GM18870 (cell line): Measurements from ENCODE around the gene TOX2.
"Not testable (repeated sequence)": the region's sequence is repeated elsewhere in the genome, so short reads cannot be mapped to it uniquely, and the experiment has no call there.

Experiments used
- ATAC-seq: cut with Tn5 transposase; IDR thresholded peaks from one replicate; pipeline ENCODE4 v1.9.1; 2021; ENCODE audit warnings: moderate library complexity; ENCODE audit not compliant: unreplicated experiment

TOX2 gene

DNA sequence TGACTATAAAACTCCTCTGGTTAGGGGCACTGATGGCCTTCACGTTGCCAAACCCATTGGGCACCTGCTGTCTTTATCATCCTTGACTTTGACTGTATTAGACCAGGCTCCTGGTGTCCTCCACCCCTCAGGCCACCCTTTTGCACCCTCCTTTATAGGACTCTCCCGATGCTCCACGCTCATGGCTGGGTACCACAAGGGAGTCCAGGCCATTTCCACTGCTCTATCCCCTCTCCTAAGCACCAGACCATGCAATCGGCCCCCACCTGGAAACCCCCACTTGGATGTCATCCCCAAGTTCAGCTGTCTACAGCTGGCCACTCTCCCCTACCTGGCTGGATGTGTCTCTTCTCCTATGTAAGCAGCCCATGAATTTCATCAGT is 115.2 kb downstream of the TOX2 start:
- ATAC-seq: no peak

DNA sequence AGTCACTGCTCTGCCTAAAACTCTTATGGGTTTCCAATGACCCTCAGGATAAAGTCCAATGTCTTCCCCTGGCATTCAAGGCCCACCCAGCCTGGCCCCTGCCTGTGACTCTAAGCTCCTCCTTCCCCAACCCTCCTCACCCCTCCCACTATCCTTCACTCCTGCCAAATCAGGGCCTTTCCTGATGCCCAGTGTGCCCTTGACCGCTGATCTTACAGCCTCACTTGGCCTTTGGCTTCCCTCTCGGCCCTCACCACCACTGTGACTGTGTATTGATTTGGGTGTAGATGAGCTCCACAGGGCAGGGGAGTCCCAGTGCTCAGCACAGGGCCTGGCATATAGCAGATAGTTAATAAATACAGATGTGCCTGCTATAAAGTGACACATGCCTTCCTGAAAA is 115.7 kb downstream of the TOX2 start:
- no peak for ATAC-seq

GRCh38 chr20:44031001-44031574 is 116.4 kb downstream of the TOX2 start:
- ATAC-seq: no peak

- ATAC-seq: no peak
Measured at GRCh38 chr20:44031781-44032582, 117.3 kb downstream of the TOX2 start.

- no peak for ATAC-seq
Measured at GRCh38 chr20:44032583-44033331, 118.1 kb downstream of the TOX2 start.

- no peak for ATAC-seq
Measured at GRCh38 chr20:44033344-44033743, 118.7 kb downstream of the TOX2 start.

GRCh38 chr20:44033873-44034272 is 119.2 kb downstream of the TOX2 start:
- ATAC-seq: no peak

DNA sequence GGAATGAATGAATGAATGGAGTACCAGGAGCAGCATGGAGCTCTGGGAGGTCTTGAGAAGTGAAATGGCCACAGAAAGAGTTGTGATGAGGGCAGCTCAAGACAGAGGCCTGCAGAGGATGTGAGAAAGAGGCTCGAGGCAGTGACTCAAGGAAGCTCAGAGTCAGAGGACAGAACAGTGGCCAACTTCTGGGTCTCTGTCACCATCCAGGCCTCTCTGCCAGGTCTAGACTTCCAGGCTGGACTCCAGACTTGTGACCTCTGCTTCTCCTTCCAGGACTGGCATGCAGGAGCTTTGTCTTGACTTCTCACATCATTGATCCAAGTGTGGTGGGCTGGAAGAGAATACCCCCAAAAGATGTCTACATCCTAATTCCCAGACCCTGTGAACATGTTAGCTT is 119.8 kb downstream of the TOX2 start:
- ATAC-seq: no peak

DNA sequence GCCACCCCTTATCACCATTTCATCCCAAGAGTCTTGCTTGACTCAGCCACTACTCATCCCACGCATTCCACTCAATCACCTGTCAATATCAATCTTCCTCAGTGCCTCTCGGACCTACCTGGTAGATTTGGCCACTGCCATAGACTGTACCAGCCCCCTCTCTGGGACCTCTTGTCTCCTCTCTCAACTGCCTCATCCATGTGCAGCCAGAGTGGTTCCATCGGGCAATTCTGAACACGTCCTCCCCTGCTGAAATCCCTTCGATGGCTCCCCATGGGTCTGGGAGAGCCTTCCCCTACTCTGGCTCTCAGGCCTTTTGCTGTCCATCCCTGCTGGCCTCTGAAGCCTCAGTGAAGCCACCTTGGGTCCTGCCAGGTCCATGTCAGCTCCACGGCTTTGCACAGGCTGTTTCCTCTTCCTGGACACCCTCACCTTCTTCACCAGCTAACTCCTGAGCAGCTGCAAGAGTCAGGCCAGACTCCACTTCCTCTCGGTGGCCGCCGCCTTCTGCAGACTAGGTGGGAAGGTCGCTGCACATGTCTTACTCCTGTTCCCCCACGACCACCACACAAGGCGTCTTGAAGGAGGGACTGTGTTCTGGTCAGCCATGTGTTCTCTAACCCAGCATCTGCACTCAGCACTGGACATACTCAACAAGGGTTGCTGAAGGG is 120.4 kb downstream of the TOX2 start:
- ATAC-seq: no peak

- ATAC-seq: no peak
Measured at GRCh38 chr20:44035924-44036323, 121.3 kb downstream of the TOX2 start.

DNA sequence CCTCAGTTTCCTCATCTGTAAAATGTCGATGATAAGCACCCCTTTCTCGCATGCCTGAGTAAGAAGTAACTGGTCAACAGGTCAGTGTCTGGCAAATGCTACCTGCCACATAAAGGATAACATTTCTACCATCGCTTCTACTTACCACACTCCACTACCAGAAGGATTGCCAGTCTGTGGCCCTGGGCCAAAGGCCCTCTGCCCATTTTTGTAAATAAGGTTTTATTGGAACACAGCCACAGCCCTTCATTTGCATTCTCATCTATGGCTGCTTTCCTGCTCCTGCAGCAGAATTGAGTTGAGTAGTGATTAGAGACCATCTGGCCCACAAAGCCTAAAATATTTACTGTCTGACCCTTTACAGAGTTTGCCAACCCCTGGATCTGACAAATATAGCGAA is 121.8 kb downstream of the TOX2 start:
- no peak for ATAC-seq

DNA sequence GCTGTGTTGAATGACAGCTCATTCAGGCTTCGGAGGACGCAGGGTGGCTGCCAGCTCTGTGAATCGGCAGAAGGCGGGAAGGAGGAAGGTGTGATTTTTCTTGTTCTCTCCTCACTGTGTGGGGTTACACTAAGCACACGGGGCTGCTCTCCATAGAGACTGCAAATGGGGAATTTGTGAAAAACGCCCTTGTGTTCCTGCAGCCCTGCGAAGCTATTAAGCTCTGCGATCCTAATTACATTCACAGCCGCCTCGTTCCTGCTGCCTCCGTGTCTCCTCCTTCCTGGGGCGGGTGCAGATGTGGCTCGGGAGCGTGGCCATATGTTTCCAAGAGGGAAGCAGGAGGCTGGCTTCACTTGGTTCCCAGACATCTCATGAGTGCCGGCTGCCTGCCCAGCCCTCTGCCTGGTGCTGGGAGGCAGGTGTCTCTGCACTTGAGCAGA is 124.0 kb downstream of the TOX2 start:
- ATAC-seq: no peak

GRCh38 chr20:44039147-44039546 is 124.5 kb downstream of the TOX2 start:
- ATAC-seq: no peak

- ATAC-seq: no peak
Measured at GRCh38 chr20:44039741-44040140, 125.1 kb downstream of the TOX2 start.

GRCh38 chr20:44040202-44040915 is 125.7 kb downstream of the TOX2 start:
- ATAC-seq: no peak

DNA sequence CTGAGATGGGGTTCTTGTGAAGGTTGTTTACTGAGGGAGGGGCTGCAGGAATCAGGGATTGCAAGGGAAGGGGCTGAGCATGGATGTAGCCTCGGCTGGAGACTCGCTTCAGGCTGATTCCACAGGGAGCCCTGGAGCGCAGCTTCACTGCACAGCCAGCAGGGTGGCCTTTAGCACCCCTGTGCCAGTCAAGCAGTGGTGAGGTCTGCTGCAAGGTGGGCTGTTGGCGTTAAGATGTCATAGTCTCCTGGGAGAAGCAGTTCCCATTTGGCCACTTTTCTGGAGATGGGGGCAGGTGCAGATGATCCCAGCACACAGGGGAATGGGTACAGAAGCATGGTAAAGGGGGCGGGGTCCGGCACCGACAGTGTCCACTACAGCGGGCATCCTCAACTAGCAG is 126.3 kb downstream of the TOX2 start:
- ATAC-seq: no peak

DNA sequence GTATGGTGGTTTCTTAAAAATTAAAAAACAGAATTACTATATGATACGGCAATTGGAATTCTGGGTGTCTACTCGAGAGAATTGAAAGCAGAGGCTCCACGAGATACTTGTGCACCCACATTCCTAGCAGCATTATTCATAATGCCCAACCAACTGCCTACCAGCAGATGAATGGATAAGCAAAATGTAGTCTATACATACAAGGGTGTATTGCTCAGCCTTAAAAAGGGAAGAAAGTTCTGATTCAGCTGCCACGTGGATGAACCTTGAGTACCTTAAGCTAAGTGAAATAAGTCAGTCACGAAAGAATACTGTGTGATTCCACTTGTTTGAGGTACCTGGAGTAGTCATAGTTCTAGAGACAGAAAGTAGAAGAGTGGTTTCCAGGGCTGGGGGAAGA is 130.1 kb downstream of the TOX2 start:
- ATAC-seq: not testable (repeated sequence)

DNA sequence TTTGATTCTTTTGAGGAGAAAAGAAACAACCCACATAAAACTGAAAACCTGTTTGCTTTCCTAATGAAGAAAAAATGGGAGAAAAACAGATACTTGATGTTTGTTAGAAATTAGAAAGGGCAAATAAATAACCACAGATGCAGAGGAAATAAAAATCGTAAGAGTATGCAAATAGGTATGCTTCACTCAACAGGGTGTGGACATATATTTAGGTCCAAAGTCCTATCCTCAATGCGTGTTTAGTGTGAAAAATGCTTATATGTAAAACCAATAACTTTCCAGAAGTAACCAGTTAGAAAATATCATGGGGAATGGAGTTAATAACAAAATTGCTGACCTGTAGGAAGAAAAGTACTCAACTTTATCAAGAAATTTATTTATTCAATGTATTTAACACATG is 135.7 kb downstream of the TOX2 start:
- no peak for ATAC-seq

- ATAC-seq: no peak
Measured at GRCh38 chr20:44050925-44051660, 136.4 kb downstream of the TOX2 start.

DNA sequence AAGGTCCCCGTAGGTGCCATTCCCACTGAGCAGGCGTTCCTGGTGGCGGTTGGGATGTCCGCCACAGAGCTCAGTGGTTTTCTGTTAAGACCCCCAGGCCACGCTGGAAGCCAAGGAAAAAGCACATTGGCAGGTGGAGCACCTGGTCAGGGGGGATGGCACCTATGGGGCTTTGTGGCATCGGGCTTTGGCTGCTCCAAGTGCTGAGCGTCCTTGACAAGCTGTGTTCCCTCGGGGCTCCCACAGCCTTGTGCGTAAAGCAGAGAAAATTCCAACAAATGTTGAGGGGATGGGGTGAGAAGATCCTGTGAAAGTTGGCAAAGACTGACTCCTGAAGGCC is 137.0 kb downstream of the TOX2 start:
- no peak for ATAC-seq
